GM21367 (cell line): ENCODE data around the gene MOB2.
"Not testable (repeated sequence)": the region's sequence is repeated elsewhere in the genome, so short reads cannot be mapped to it uniquely, and the experiment has no call there.

Experiments used
- ATAC-seq: cut with Tn5 transposase; IDR thresholded peaks from one replicate; pipeline ENCODE4 v1.9.1; 2021; ENCODE audit not compliant: unreplicated experiment

Gene MOB2

GRCh38 chr11:1519028-1520010, 32.7 kb upstream of the MOB2 start:
- ATAC-seq = no peak

- ATAC-seq = no peak
Measured at GRCh38 chr11:1518301-1518700, 31.7 kb upstream of the MOB2 start.

- ATAC-seq = no peak
Measured at GRCh38 chr11:1517117-1518005, 30.8 kb upstream of the MOB2 start.

- ATAC-seq = no peak
Measured at GRCh38 chr11:1516273-1517067, 29.9 kb upstream of the MOB2 start.

GRCh38 chr11:1515082-1516060, 28.8 kb upstream of the MOB2 start:
- no peak for ATAC-seq

GRCh38 chr11:1514336-1515061, 27.9 kb upstream of the MOB2 start:
- ATAC-seq = no peak

- ATAC-seq = no peak
Measured at GRCh38 chr11:1513326-1514296, 27.0 kb upstream of the MOB2 start.

GRCh38 chr11:1512531-1513258, 26.1 kb upstream of the MOB2 start:
- not testable (repeated sequence) for ATAC-seq

GRCh38 chr11:1511937-1512496, 25.4 kb upstream of the MOB2 start:
- no peak for ATAC-seq

GRCh38 chr11:1510928-1511327, 24.3 kb upstream of the MOB2 start:
- ATAC-seq = no peak

GRCh38 chr11:1510351-1510750, 23.8 kb upstream of the MOB2 start:
- ATAC-seq = not testable (repeated sequence)

- no peak for ATAC-seq
Measured at GRCh38 chr11:1509626-1510255, 23.2 kb upstream of the MOB2 start.

- no peak for ATAC-seq
Measured at GRCh38 chr11:1508986-1509385, 22.4 kb upstream of the MOB2 start.

- ATAC-seq = no peak
Measured at GRCh38 chr11:1508491-1508891, 21.9 kb upstream of the MOB2 start.

GRCh38 chr11:1507381-1508140, 21.0 kb upstream of the MOB2 start:
- ATAC-seq = no peak

- no peak for ATAC-seq
Measured at GRCh38 chr11:1506981-1507380, 20.4 kb upstream of the MOB2 start.
